Fibroblast of the aortic adventitia (primary cell): ENCODE measurements around the gene C5orf22. TPM values are rescaled to one million over a fixed set of nuclear protein-coding genes. Genes with fewer than 3 reads are reported as not detected.

Source experiments
- DNase-seq: peaks from one replicate; pipeline ENCODE4 v3.0.0-alpha.2; 2010; ENCODE audit warnings: low read depth
- H3K4me3 ChIP-seq: 2 replicates; pipeline ENCODE4 v1.5.1; 2011; ENCODE audit warnings: low read depth, mild to moderate bottlenecking, control low read depth, low read length, moderate library complexity
- CTCF ChIP-seq: IDR thresholded peaks from 2 replicates; pipeline ENCODE4 v1.5.1; 2011; ENCODE audit warnings: mild to moderate bottlenecking, low read length, control low read depth, inconsistent platforms; ENCODE audit not compliant: insufficient read depth
- total RNA-seq: library from RNA; depleted of rRNA; stranded (reverse); fragments of >200 nt; gene quantifications from 2 replicates; pipeline ENCODE4 v1.2.3, GENCODE V29; 2012; ENCODE audit warnings: low replicate concordance

The C5orf22 gene
- total RNA-seq, 1 donor: 18.7 TPM

GRCh38 chr5:31496301-31496700 is 35.8 kb upstream of the C5orf22 start:
- H3K4me3 ChIP-seq: no peak overlapping the region
- no peak for DNase-seq
- no peak for TF ChIP-seq CTCF

DNA sequence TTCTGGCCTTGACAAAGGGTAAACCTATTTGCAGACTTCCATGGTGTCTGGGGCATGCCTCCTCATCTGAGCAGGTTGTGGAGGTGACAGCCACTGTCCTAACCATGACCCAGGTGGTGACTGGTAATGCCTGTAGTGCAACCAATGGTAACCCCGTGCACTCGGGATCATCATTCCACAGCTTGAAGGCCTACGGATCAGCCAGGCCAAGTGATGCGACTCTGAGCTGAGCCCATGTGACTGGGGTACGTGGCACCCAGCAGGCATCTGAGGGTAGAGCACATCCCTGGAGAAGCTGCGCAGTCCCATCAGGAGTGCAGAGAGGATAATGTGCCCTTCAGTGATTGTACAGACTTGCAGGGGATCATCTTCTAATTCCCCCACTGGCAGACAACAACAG is 35.2 kb upstream of the C5orf22 start:
- H3K4me3 ChIP-seq: no peak overlapping the region
- DNase-seq: no peak
- no peak for TF ChIP-seq CTCF

- no peak for TF ChIP-seq CTCF
- no peak for DNase-seq
- no peak overlapping the region for H3K4me3 ChIP-seq
These were observed 31.8 kb upstream of the C5orf22 start for GRCh38 chr5:31500256-31500655.

GRCh38 chr5:31502506-31502905 is 29.6 kb upstream of the C5orf22 start:
- TF ChIP-seq CTCF: no peak
- no peak overlapping the region for H3K4me3 ChIP-seq
- peak; percentile 6 for DNase-seq

DNA sequence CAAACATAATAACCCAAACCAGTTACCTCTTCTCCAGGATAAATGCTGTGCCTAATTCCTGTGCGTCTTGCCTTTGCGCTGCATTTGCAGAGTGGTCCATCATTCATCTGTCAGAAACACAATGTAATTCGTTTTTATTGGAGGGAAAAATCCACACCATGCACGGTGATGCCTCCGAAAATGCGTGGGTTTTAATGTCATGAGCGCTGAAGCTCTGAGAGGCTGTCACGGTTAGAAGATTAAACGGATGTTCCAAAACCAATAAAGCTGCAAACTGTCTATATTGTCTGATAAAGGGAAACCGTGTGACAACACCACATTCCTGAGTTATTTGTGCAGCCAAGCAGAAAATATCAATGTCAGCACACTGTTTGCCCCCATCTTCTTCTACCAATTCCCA is 27.6 kb upstream of the C5orf22 start:
- no peak for TF ChIP-seq CTCF
- DNase-seq: no peak
- no peak overlapping the region for H3K4me3 ChIP-seq

- no peak overlapping the region for H3K4me3 ChIP-seq
- DNase-seq: no peak
- TF ChIP-seq CTCF: no peak
These were observed 20.8 kb upstream of the C5orf22 start for GRCh38 chr5:31511305-31511704.

GRCh38 chr5:31516802-31517201 is 15.3 kb upstream of the C5orf22 start:
- DNase-seq: no peak
- H3K4me3 ChIP-seq: no peak overlapping the region
- no peak for TF ChIP-seq CTCF
